Fibroblast of lung (primary cell): Measurements from ENCODE around the gene UVRAG.

ENCODE experiments used
- CTCF ChIP-seq, 2 donors: IDR thresholded peaks in 1 of 2; conservative IDR thresholded peaks in 1 of 2; 1 replicate in 1 of 2; 2 replicates in 1 of 2; pipeline ENCODE4 v1.5.1; 2011 to 2012; ENCODE audit warnings: low read length in 2 of 2, control low read depth in 1 of 2, inconsistent platforms in 1 of 2, low read depth in 1 of 2, mild to moderate bottlenecking in 1 of 2
- EZH2 ChIP-seq: IDR thresholded peaks from 2 replicates; pipeline ENCODE4 v1.5.1; 2012; ENCODE audit warnings: low read length, control low read depth, mild to moderate bottlenecking; ENCODE audit errors: missing control alignments

GRCh38 chr11:75820645-75821044, 5.6 kb downstream of the UVRAG start:
- TF ChIP-seq CTCF (conservative IDR thresholded peaks at IDR 0.05 in 1 of 2, IDR thresholded peaks at IDR 0.05 in 1 of 2; ENCODE audit: low read depth in 1 of 2, low read length in 2 of 2): no peak
- TF ChIP-seq EZH2: no peak
